OCI-LY1 (cell line): ENCODE results near the gene MAGI1.
"Not testable (repeated sequence)": the region's sequence is repeated elsewhere in the genome, so short reads cannot be mapped to it uniquely, and the experiment has no call there.

ENCODE experiments used
- H2AFZ ChIP-seq: fragments of 200-600 bp; sonication (generic), shearing (Covaris generic); 2 replicates; pipeline ENCODE4 v1.6.0; 2014; ENCODE audit warnings: antibody characterized with exemption, mild to moderate bottlenecking, low read length
- H3F3A ChIP-seq: fragments of 200-600 bp; sonication (generic), shearing (Covaris generic); 2 replicates; pipeline ENCODE4 v1.6.0; 2014; ENCODE audit warnings: mild to moderate bottlenecking, antibody characterized with exemption, low read length, moderate library complexity; ENCODE audit not compliant: insufficient read depth
- H3K27ac ChIP-seq: fragments of 200-600 bp; sonication (generic); 2 replicates; pipeline ENCODE4 v1.5.1; 2014; ENCODE audit warnings: low read length, mixed run types, mild to moderate bottlenecking, low read depth; ENCODE audit not compliant: poor library complexity, severe bottlenecking
- H3K27me3 ChIP-seq: fragments of 200-600 bp; sonication (generic); 2 replicates; pipeline ENCODE4 v1.6.0; 2014; ENCODE audit warnings: antibody characterized with exemption, mild to moderate bottlenecking, low read length, moderate library complexity; ENCODE audit not compliant: insufficient read depth
- H3K36me3 ChIP-seq: fragments of 200-600 bp; sonication (generic); 2 replicates; pipeline ENCODE4 v1.6.1; 2014; ENCODE audit warnings: mild to moderate bottlenecking, antibody characterized with exemption, low read length, moderate library complexity, mixed read lengths; ENCODE audit not compliant: insufficient read depth
- H3K4me1 ChIP-seq: fragments of 200-600 bp; sonication (generic); 2 replicates; pipeline ENCODE4 v1.5.1; 2014; ENCODE audit warnings: mild to moderate bottlenecking, low read length, moderate library complexity; ENCODE audit not compliant: insufficient read depth, severe bottlenecking
- H3K4me2 ChIP-seq: fragments of 200-600 bp; sonication (generic), shearing (Covaris generic); 2 replicates; pipeline ENCODE4 v1.6.1; 2014; ENCODE audit warnings: low read length
- H3K4me3 ChIP-seq: fragments of 200-600 bp; sonication (generic); 2 replicates; pipeline ENCODE4 v1.5.1; 2014; ENCODE audit warnings: low read length, low read depth, mild to moderate bottlenecking, mixed read lengths; ENCODE audit not compliant: poor library complexity, severe bottlenecking
- H3K79me2 ChIP-seq: fragments of 200-600 bp; shearing (Covaris generic); 2 replicates; pipeline ENCODE4 v1.6.1; 2016; ENCODE audit warnings: mixed run types, low read length, mixed read lengths; ENCODE audit not compliant: insufficient read depth
- H3K9ac ChIP-seq: fragments of 200-600 bp; sonication (generic), shearing (Covaris generic); 2 replicates; pipeline ENCODE4 v1.6.1; 2014; ENCODE audit warnings: mild to moderate bottlenecking, low read length, mixed read lengths
- H3K9me2 ChIP-seq: fragments of 200-600 bp; sonication (generic), shearing (Covaris generic); 2 replicates; pipeline ENCODE4 v1.6.1; 2014; ENCODE audit warnings: low read depth, mild to moderate bottlenecking, low read length, mixed read lengths
- H3K9me3 ChIP-seq: fragments of 200-600 bp; shearing (Covaris generic); 2 replicates; pipeline ENCODE4 v1.6.1; 2014; ENCODE audit warnings: low read length, mixed read lengths
- H4K20me1 ChIP-seq: fragments of 200-600 bp; sonication (generic), shearing (Covaris generic); 2 replicates; pipeline ENCODE4 v1.6.0; 2016; ENCODE audit warnings: mild to moderate bottlenecking, low read length; ENCODE audit not compliant: insufficient read depth
- EZH2 ChIP-seq: fragments of 200-600 bp; sonication (generic), shearing (Covaris generic); IDR thresholded peaks from 2 replicates; pipeline ENCODE4 v1.8.0; 2017; ENCODE audit warnings: borderline replicate concordance, mixed run types, mild to moderate bottlenecking, antibody characterized with exemption, low read length, moderate library complexity, mixed read lengths
- TF ChIP-seq, protein P1 (sequence below): fragments of 200-600 bp; sonication (generic), shearing (Covaris generic); IDR thresholded peaks from 2 replicates; pipeline ENCODE4 v1.5.1; 2017; ENCODE audit warnings: mild to moderate bottlenecking, antibody characterized with exemption, low read length, moderate library complexity, mixed read lengths

The MAGI1 gene

DNA sequence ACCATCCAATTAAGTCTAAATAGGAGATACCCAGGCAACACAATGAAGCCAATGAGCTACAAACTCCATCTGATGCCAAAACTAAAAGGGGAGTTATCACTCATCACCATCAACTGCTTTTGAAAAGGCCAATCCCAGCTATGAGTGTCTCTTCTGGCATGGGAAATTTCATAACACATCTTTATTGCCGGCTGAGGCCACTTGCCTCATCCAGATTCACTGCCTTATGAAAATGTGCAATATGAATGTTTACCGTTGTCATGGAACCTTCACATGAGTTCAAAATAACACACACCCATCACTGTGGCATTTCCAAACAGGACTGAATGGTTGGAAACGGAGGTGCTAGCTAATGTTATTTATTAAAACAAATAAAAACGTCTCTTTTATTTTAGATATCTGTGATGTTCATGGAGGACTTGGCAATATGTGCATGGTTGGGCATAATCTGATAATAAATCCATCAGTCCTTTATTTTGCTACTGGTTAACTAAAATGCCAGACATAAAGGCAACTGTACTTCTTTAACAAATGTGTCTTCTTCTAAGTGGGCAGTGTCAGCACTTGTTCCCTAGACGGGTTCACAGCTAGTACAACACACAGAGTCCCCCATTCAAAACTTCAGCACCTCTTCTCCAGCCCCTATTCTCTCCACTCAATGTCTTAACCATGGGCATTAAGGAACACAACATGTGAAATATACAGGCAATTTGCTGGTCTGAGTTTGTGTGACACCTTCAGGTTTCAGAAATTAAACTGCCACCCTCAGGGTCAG is 143.9 kb downstream of the MAGI1 start:
- H3F3A ChIP-seq = no peaks in the 10 kb centered on the region
- TF ChIP-seq, protein P1, sequence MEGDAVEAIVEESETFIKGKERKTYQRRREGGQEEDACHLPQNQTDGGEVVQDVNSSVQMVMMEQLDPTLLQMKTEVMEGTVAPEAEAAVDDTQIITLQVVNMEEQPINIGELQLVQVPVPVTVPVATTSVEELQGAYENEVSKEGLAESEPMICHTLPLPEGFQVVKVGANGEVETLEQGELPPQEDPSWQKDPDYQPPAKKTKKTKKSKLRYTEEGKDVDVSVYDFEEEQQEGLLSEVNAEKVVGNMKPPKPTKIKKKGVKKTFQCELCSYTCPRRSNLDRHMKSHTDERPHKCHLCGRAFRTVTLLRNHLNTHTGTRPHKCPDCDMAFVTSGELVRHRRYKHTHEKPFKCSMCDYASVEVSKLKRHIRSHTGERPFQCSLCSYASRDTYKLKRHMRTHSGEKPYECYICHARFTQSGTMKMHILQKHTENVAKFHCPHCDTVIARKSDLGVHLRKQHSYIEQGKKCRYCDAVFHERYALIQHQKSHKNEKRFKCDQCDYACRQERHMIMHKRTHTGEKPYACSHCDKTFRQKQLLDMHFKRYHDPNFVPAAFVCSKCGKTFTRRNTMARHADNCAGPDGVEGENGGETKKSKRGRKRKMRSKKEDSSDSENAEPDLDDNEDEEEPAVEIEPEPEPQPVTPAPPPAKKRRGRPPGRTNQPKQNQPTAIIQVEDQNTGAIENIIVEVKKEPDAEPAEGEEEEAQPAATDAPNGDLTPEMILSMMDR = no peak
- no peak for TF ChIP-seq EZH2
- H3K9me2 ChIP-seq = no peaks in the 10 kb centered on the region
- H3K4me1 ChIP-seq = no peaks in the 10 kb centered on the region
- no peak overlapping the region for H2AFZ ChIP-seq
- no peaks in the 10 kb centered on the region for H3K9me3 ChIP-seq
- no peaks in the 10 kb centered on the region for H4K20me1 ChIP-seq
- H3K9ac ChIP-seq = no peak overlapping the region
- no peak overlapping the region for H3K27ac ChIP-seq
- H3K4me3 ChIP-seq = no peak overlapping the region
- H3K36me3 ChIP-seq = no peaks in the 10 kb centered on the region
- H3K4me2 ChIP-seq = no peak overlapping the region
- no peaks in the 10 kb centered on the region for H3K27me3 ChIP-seq
- no peaks in the 10 kb centered on the region for H3K79me2 ChIP-seq

DNA sequence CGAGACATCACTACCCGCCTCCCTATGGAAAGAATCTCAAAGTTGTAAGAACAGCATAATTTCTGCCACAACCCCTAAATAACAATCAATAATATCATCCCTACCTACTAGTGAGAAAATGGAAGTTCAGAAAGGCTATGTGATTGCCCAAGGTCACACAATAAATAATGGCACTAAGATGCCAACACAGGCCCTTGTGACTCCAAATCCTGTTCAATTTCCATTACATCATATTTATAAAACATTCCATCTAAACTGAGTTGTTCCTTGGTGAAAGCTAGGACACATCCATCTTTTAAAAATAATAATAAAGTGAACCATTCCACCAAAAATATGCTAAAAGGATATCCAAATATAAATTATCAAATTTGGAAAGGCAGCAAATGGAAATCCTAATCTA is 144.6 kb downstream of the MAGI1 start:
- H3K4me3 ChIP-seq = no peak overlapping the region
- no peaks in the 10 kb centered on the region for H3F3A ChIP-seq
- no peak overlapping the region for H3K27ac ChIP-seq
- H3K9me2 ChIP-seq = no peaks in the 10 kb centered on the region
- H3K27me3 ChIP-seq = no peaks in the 10 kb centered on the region
- no peak overlapping the region for H3K4me2 ChIP-seq
- no peaks in the 10 kb centered on the region for H3K79me2 ChIP-seq
- H3K9me3 ChIP-seq = no peaks in the 10 kb centered on the region
- no peak overlapping the region for H2AFZ ChIP-seq
- H4K20me1 ChIP-seq = no peaks in the 10 kb centered on the region
- H3K36me3 ChIP-seq = no peaks in the 10 kb centered on the region
- no peaks in the 10 kb centered on the region for H3K4me1 ChIP-seq
- no peak for TF ChIP-seq EZH2
- TF ChIP-seq, protein P1 = no peak
- no peak overlapping the region for H3K9ac ChIP-seq

DNA sequence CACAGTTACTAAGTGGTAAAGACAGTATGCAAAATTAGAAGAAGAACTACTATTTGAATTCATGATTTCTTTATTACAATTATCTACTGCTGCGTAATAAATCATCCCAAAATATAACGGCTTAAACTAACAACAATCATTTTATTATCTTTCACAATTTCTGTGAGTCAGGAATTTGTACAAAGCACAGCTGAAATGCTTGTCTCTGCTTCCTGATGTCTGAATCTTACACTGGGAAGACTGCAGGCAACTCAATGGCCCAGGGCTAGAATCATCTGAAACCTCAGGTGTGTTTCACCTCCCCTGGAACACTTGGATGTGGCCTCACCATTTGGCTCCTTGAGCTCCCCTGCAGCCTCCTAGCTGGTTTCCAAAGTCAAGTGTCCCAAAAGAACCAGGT is 145.1 kb downstream of the MAGI1 start:
- Histone ChIP-seq H3K4me1 (no peaks in the 10 kb centered on the region), H3K4me3 (no peak overlapping the region), H3K9me2 (no peaks in the 10 kb centered on the region), H2AFZ (no peak overlapping the region), H3K27ac (no peak overlapping the region), H3K9me3 (no peaks in the 10 kb centered on the region), H3K4me2 (no peak overlapping the region), H3K36me3 (no peaks in the 10 kb centered on the region), H3K79me2 (no peaks in the 10 kb centered on the region), H3K9ac (no peak overlapping the region), H3K27me3 (no peaks in the 10 kb centered on the region), H4K20me1 (no peaks in the 10 kb centered on the region), H3F3A (no peaks in the 10 kb centered on the region)
- TF ChIP-seq, protein P1 = no peak
- no peak for TF ChIP-seq EZH2

GRCh38 chr3:65891477-65891876 is 147.2 kb downstream of the MAGI1 start:
- not testable (repeated sequence) for H3K9me3 ChIP-seq, H3K27ac ChIP-seq, H2AFZ ChIP-seq, H3K4me3 ChIP-seq, H3K27me3 ChIP-seq, H3K4me1 ChIP-seq, H3K9ac ChIP-seq, H4K20me1 ChIP-seq, H3K4me2 ChIP-seq, H3F3A ChIP-seq, H3K79me2 ChIP-seq, H3K9me2 ChIP-seq, H3K36me3 ChIP-seq
